NCI-H82 treated with DMSO at 0.1 percent for 48 hours (cell line): ENCODE measurements around the gene DMTF1.

Experiments
- DNase-seq: peaks from one replicate; lab custom pipeline; 2025; ENCODE audit not compliant: unreplicated experiment; lab: John Stamatoyannopoulos, UW

The DMTF1 gene

DNA sequence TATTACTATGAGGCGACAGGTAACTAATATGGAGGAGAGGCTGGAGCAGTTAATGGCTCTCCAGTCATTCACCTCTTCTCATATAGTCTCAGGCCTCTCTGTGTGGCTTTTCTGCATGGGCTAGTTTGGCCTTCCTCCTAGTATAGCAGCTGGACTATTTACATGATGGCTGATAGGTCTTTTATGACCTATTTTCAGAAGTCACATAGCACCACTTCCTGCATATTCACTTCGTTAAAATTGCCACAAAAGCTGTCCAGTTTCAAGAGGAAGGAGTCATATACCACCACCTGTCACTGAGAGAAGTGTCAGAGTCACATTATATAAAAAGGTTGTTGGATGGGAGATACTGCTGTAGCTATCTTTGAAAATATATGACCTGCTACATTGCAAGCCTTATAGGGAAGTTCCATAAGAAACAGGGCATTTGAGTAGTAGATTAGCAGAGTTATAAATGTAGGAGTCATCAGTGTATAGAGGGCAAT is 8.0 kb upstream of the DMTF1 start:
- no peak for DNase-seq

DNA sequence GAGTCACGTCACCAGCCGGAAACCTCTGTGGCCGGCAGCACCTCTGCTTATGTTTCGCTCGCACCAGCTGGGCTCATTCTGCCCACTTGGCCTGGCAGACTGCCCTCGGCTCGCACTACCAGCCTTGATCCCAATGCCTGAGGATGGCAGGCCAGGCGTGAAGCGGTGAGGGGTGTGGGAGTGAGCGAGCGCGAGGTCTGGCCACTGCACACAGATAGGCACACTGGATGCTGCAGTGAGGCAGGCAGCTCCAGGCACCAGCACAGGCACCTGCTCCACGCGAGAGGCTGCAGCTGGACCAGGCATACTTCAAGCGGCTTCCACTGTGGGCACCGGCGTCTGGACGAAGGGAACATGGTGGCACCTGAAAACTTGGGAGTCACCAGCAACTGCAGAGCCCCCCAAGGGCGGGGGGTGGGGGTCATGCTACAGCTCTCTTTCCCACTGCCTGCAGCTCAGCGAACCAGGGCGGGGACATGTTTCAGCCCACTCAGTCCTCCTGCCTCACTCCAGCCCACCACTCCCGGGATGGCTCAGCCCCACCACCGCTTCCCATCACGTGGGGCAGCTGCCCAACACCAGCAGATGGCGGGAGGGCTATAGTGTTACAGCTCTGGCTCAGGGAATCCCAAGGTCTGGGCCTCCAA is 5.4 kb upstream of the DMTF1 start:
- no peak for DNase-seq

DNA sequence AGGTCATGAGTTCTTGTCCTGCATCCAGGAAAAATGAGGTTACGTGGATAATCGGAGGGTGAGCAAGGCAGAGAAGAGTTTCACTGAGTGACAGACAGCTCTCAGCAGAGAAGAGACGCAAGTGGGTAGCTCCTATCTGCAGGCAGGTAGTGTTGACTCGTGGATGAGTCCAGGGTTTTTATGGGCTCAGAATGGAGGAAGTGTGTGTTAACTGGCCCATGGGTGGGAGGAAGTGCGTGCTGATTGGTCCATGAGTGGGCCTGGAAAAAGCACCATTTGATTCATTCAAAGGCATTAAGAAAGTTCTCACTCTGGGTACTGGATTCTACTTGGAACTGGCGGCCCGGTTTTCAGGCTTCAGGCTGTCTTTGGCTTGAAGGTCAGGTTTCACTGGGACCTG is 4.8 kb upstream of the DMTF1 start:
- no peak for DNase-seq

DNA sequence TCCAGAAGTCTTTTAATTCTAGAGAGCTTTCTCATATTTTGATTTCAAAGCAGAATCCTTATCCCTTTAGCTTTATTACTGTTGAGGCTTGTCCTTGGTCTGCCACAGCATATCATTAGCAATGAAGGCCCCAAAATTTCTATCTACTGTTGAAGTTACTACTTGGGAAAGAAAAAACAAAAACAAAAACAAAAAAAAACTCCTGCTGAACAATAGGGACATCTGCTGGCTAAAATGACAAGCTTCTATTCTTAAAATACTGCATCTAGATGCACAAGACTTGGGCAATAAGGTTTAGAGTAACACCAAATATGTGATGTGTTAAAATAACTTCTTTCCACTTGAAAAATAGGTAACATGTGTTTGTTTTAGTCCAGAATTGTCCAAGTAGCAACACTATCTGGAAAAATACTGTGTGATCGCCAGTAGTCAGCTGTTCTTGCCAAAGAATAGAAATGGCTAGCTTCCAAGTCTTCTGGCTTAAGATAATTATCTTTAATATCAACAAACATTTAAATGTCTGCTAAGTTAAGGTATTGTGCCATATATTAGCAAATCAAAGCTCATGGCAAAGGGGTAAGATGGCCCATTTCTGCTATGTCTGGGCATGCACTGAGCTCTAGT is 3.8 kb upstream of the DMTF1 start:
- DNase-seq, result no peak

DNA sequence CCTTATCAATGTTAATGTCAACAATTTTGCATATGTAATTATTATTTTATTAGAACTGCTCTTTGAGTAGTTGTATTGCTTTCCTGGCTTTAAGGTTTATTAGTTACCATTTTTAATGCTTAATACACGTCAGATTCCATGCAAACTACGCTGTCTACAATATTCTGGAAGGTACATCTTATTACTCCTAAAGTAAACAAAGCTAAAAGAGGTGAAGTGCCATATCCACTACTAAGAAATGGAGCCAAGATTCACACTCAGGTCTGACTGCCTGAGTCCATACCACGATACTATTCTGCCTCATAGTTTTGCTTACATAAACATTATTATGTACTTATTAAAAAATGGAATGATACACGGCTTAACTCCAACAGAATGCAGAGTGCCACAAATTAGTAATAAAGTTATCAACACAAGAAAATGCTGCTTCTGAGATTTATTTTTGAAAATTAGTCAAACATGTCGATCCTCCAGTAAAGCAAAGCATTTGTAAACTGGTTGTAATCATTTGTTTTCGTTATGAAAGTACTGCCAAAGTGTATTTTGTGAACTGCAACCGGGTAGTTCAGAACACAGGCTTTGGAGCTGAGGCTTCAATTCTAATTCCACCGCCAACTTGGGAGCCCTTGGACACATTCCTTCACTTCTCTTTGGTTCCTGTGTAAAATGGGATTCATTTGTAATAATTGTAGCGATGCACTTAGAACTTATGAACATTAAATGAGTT is 1.1 kb upstream of the DMTF1 start:
- DNase-seq, result no peak

DNA sequence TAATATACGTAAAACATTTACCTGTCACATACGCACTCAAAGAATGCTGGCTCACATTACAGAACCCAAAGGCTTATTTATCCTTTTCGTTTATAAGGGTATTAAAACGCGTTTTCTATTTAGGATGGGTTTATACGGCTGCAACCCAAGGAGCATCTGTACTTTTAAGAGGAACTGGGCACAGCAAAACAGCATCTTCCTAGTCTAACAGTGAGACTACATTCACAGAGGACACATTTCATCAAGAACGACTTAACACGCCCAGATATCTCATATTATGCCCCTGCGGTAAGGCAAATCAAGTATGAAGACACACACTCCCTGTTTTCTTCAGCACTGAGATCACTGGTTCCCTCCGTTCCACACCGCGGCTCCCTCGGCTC is 533 bp upstream of the DMTF1 start:
- no peak for DNase-seq

DNA sequence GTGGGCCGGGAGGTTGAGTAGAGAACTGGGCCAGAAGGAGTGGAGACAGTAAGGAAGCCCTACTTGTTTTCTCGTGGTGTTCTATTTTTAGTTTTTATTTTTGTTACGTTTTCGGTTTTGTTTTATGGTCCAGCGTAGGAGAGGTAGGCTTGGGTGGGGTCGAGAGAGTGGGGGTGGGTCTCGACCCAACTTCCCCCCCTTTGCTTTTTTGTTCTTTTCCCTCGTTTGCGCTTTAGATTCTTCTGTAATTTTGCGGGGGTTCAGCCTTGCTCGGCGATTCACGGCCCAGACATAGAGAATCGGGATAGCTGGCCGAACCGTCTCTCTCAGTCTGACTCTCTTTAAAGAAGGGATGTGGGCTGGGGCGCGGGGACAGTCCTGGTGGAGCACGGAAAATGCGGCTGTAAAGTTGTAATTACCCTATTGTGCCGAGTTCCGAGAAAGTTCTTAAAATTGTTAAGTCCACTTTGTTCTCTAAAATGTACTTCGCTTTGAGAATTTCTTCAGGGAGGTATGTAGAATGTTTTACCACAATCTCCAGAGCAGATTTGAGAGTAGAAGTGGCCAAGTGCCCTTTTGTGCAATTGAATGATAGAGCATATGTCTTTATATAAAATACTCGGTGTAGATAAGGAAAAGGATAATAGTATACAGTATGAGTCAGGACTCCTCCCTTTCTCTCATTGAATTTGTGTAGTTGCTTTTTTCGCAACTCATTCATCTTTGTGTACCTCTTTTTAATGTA is 816 bp downstream of the DMTF1 start:
- no peak for DNase-seq

DNA sequence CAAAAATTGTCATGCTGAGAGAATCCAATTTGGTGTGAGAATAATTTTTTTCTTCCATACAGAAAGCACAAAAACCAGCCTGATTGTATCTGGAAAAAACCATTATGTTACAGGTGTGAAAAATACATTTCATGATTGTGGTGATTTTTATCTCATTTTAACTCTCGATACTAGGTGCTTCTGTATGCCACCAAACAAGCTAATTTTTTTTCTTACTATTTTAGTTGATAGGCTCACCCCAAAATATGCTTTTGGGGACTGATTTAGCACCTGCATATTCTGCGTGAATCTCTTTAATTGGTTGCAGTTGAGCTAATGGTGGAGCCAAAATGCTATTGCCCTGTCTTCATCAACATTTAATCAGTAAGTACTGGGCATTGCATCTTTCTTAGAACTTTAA is 1.9 kb downstream of the DMTF1 start:
- no peak for DNase-seq

DNA sequence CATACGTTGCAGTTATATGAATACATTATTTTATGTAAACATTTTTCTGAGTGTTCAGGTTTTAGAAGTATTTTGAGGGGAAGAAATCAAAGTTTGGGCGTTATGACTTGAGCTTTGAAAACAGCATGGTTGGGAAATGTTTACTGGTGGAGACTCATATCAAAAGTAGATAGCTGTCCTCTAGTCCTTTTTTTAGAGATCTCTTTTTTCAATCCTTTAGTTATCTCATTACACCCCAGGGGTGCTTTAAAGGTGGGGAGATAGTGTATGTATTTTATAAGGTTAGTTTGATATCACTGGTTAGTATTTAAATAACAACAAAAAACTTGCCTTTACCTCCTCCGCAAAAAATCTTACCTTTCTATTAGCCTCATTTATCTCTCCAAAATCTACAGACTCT is 2.3 kb downstream of the DMTF1 start:
- DNase-seq, result no peak

DNA sequence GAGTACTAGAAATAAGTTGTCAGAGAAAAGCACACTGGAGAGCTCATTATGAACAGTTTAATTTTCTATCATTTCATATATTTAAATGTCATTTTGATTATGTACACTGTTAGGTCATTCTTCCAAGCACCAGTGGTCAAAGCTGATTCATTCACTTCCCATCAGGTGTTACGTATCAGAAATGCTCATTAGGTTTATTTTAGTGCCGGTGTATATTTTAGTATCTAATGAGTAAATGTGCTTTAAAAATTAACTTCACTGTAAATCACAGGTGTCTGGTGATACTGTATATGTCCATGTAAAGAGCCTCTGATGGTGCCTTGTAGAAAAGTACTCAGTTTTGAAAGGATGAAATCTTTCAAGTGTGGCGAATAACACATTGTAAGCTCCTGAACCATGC is 3.5 kb downstream of the DMTF1 start:
- no peak for DNase-seq

DNA sequence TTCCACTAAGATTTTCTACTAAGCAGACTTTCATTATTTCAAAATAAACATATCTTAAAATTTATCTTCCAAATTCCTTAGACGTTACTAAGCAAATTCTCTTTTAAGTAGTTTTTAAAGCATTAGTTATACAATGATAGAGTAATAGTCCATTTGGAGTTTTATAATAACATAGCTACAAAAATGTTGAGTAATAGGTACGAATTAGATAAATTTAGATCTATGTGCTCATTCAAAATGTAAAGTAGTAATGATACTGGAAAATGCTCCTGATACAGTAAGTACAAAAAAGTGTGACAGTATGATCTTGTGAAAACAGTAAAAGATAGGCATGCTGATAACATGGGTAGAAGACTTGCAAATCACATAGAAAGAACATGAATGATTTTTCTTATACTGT is 4.5 kb downstream of the DMTF1 start:
- DNase-seq, result no peak

DNA sequence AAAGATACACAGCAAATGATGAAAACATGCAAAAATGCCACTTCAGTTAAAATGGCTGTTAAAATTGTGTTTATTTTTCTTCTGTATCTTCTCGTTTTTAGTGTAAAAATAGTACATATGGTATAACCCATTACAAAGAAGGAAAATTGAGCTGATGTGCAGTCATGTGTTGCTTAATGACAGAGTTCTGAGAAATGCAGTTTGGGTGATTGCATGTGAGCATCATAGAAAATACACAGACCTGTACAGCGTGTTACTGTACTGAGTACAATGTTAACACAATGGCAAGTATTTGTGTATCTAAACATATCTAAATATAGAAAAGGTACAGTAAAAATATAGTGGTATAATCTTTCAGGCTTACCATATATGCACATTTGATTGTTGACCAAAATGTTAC is 7.3 kb downstream of the DMTF1 start:
- no peak for DNase-seq

DNA sequence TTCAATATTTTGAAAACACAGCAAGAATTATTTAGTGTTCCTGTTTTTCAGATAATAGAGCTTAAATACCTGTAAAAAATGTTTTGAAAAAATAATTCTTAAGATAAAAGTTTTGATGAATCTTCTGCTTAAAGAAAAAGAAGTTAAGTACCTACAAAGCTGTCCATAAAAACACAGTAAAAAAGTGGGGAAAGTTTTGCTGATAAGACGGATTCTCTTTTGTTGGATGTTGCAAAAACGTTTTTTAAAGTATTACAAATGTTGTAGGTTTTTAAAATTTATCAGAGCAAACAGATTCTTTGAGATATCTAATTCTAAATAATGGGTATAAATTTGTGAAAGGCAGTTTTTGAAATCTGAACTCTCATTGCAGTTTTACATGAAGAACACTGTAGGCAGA is 12.2 kb downstream of the DMTF1 start:
- DNase-seq, result no peak

DNA sequence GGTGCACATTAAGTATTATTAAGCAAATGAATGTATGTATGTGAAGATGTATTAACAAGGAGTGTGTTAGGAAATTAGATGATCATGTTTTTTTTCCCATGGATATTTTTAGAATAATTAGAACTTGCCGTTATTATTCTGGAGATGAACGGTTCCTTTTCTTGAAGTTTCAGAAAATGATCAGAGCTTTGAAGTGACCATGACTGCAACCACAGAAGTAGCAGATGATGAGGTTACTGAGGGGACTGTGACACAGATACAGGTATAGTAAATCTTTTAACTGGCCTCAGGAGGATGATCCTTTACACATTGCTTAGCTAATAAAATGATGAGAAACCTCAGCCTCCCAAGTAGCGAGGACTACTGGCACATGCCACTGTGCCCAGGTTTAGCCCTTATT is 18.6 kb downstream of the DMTF1 start:
- DNase-seq, result no peak

DNA sequence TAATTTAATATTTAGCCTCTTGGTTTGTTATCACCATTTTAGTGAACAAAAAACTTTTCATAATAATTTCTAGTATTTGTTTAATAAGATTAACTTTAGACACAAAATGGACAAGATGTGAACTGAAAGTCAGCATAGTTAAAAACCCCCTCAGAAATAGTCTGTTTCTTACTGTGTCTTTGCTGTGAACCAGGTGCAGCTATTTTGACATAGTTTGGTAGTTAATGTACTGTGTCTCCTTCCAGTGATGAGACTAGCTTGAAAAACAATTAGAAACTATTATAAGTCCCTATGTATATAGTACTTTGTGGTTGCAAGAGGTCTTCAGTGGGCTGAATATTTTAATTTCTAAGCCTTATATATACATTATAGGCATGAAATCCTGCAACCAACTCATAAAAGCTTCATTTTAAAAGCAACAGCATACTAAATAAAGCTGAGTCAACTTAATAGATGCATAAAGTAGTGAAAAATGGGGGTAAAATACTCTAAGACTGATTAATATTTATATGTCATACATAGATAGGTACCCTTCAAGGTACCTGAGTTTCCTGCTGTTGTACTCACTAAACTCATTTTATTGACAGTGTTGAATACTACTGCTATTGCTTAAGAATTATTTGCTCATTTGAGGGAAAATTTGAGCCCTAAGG is 19.2 kb downstream of the DMTF1 start:
- no peak for DNase-seq

DNA sequence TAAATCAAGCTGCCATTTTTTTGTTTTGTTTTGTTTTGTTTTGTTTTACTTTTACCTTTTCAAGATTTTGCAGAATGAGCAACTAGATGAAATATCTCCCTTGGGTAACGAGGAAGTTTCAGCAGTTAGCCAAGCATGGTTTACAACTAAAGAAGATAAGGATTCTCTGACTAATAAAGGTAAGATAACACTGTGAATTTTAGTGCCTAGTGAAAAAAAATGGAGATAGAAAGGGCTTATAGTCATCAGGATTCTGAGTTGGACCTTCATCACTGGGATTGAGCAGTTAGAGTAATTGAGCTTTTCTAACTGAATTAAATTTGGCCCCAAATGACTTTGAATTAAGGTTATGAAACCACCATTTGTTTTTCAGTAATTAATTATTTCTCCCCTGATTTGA is 21.2 kb downstream of the DMTF1 start:
- no peak for DNase-seq

DNA sequence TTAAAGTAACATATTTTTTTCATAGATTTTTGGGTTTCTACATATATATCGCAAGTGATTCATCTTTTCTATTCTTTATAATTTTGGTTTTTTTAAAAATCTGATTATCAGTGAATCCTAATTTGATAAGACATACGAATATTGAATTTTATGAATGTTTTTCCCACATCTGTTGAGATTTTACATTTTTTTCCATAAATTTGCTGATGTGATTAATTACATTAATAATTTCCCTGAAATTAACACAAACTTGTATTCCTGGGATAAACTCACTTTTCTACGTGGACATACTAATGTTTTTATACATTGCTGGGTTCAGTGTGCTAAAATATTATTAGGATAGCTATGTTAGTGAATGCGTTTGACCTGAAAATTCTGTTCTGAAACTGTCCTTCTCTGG is 26.1 kb downstream of the DMTF1 start:
- DNase-seq, result no peak

DNA sequence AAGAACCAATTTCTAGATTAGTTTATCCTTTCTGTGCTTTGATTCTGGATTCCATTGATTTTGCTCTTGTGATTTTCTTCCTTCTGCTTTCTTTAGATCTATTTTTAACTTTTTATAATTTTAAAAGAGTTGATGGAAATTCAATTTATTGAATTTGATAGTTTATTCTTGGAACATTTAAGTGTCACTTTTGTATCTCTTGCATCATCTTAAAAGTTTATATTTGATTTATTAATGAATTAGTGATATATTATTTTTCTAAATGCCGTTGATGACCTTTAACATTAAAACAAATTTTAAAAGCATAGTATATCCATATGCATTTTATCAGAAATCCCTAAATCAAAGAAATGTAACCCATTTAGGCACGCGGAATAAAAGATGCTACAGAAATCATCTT is 26.9 kb downstream of the DMTF1 start:
- DNase-seq, result no peak

DNA sequence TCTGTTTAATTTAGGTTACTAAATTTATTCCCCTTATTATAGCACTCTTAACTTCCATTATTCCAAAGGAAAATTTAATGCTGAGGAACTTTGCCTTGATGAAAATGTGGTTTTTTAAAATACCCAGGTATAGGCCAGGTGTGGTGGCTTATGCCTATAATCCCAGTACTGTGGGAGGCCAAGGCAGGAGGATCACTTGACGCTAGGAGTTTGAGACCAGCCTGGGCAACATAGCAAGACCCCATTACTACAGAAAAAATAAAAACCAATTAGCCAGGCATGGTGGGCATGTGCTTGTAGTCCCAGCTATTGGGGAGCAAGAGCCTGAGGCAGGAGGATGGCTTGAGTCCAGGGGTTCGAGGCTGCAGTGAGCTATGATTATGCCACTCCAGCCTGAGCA is 34.9 kb downstream of the DMTF1 start:
- no peak for DNase-seq

DNA sequence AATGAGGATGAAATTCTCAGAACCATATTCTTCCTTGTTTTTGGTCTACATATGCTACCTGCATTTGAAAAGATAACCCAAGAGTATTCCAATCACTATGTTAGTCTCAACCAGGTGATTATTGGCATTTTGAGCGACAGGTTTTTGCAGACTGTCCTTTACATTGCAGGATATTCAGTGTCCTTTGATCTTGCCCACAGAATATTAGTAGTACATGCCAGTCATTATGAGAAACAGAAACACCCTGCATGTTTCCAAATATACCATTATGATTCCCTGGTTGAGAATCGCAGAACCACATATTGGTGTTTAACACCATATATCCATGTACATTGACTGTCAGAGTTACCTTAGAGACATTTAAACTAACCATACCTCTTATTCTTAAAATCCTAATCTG is 36.7 kb downstream of the DMTF1 start:
- no peak for DNase-seq

DNA sequence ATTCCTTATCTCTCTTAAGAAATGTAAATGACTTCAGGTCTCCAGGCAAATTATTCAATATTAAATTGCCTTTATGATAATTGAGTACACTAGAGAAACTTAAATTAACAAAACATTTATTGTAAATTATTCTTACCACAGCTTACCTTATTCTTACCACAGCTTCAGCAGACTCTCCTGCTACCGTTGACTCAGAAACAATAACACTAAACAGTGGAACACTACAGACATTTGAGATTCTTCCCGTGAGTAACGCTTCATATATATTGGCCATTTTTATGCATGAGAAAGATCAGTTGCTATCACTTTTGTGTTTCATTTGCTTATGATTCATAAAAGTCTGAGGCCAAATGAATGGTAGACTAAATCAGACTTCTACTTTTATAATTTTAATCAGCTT is 38.5 kb downstream of the DMTF1 start:
- no peak for DNase-seq
